K562 (cell line): Measurements from ENCODE around the gene ZNF169. TPM values are rescaled to one million over a fixed set of nuclear protein-coding genes. Genes with fewer than 3 reads are reported as not detected.
"Not testable (repeated sequence)": the region's sequence is repeated elsewhere in the genome, so short reads cannot be mapped to it uniquely, and the experiment has no call there.

ENCODE experiments used
- ATAC-seq: fragments of 200-7000 bp; cut with Tn5 transposase; 3 replicates; pipeline ENCODE4 v1.9.1; 2020; ENCODE audit warnings: moderate library complexity
- BruUV-seq: library from RNA; stranded (reverse); fragments of 400-500 nt; replicated peaks from 2 replicates; lab custom pipeline; 2021; lab: Mats Ljungman, UMichigan
- CTCF ChIA-PET: fragments of 300-600 bp; formaldehyde crosslinking; extraction: SDS; loops from one replicate; lab custom pipeline; 2021; ENCODE audit warnings: low intra/inter-chr PET ratio; lab: Yijun Ruan, JAX
- POLR2A ChIA-PET: fragments of 300-600, 350-650 bp; sonication (Branson Sonifier 250); formaldehyde crosslinking; extraction: SDS; loops from one replicate; lab custom pipeline; 2021; ENCODE audit warnings: antibody characterized with exemption, inconsistent platforms; lab: Yijun Ruan, JAX
- DNase-seq, 4 experiments: peaks; one replicate each; pipeline versions ENCODE4 v3.0.0 to v3.0.0-alpha.2; 2011 to 2018; ENCODE audit warnings: low spot score in 3 of 4, mixed read lengths in 3 of 4; ENCODE audit errors: extremely low read depth in 1 of 4
- FAIRE-seq: peaks from 2 replicates; lab custom pipeline; 2011; peaks lifted over from hg19 to GRCh38; lab: Jason Lieb, UNC
- H2AFZ ChIP-seq: 2 replicates; pipeline ENCODE4 v1.6.0; 2011; ENCODE audit warnings: low read depth, low read length, control low read depth, inconsistent platforms
- H3K27ac ChIP-seq: fragments of 200-600 bp; 3 replicates; pipeline ENCODE4 v1.8.0; 2011; ENCODE audit warnings: low read depth, mild to moderate bottlenecking, control low read depth, inconsistent platforms, low read length, moderate library complexity, mixed read lengths; ENCODE audit errors: extremely low read depth
- H3K27me3 ChIP-seq, 2 experiments: fragments of 300-600 bp in 1 of 2; 2 replicates in 1 of 2; 3 replicates in 1 of 2; pipeline versions ENCODE4 v1.6.0 to v1.8.0; 2011; ENCODE audit warnings: inconsistent platforms in 2 of 2, low read length in 2 of 2, mild to moderate bottlenecking in 1 of 2, mixed read lengths in 1 of 2, moderate library complexity in 1 of 2; ENCODE audit not compliant: control insufficient read depth in 2 of 2, insufficient read depth in 2 of 2
- H3K36me3 ChIP-seq: fragments of 300-600 bp; 3 replicates; pipeline ENCODE4 v1.8.0; 2011; ENCODE audit warnings: mild to moderate bottlenecking, low read length, inconsistent platforms; ENCODE audit not compliant: control insufficient read depth, insufficient read depth
- H3K4me1 ChIP-seq, 2 experiments: fragments of 200-600 bp in 1 of 2; replicated peaks in 1 of 2; 2 replicates in 1 of 2; 3 replicates in 1 of 2; pipeline versions ENCODE4 v1.5.1 to v1.8.0; 2011; ENCODE audit warnings: inconsistent platforms in 2 of 2, low read length in 2 of 2, mild to moderate bottlenecking in 1 of 2, mixed read lengths in 1 of 2, moderate library complexity in 1 of 2; ENCODE audit not compliant: control insufficient read depth in 2 of 2, insufficient read depth in 2 of 2
- H3K4me2 ChIP-seq: 2 replicates; pipeline ENCODE4 v1.6.1; 2011; ENCODE audit warnings: low read length, control low read depth, inconsistent platforms, mixed read lengths; ENCODE audit not compliant: insufficient read depth
- H3K4me3 ChIP-seq: fragments of 200-600 bp; sonication (generic), shearing (Covaris generic); 2 replicates; pipeline ENCODE4 v1.5.1; 2016; ENCODE audit warnings: control low read depth, inconsistent platforms
- H3K79me2 ChIP-seq: fragments of 200-600 bp; 3 replicates; pipeline ENCODE4 v1.8.0; 2011; ENCODE audit warnings: low read length, inconsistent platforms; ENCODE audit not compliant: control insufficient read depth, insufficient read depth
- H3K9ac ChIP-seq, 2 experiments: 2 replicates each; pipeline versions ENCODE4 v1.6.0 to v1.6.1; 2011; ENCODE audit warnings: low read depth in 2 of 2, low read length in 2 of 2, control low read depth in 1 of 2, inconsistent platforms in 1 of 2, mild to moderate bottlenecking in 1 of 2, mixed read lengths in 1 of 2; ENCODE audit not compliant: insufficient read depth in 1 of 2
- H3K9me1 ChIP-seq: one replicate; pipeline ENCODE4 v1.6.0; 2011; ENCODE audit warnings: inconsistent platforms, mild to moderate bottlenecking, low read length, moderate library complexity; ENCODE audit not compliant: control insufficient read depth, insufficient read depth
- H3K9me3 ChIP-seq: replicated peaks from 2 replicates; pipeline ENCODE4 v1.5.1; 2011; ENCODE audit warnings: low read depth, low read length, inconsistent platforms; ENCODE audit not compliant: control insufficient read depth, insufficient read depth
- H4K20me1 ChIP-seq: replicated peaks from 2 replicates; pipeline ENCODE4 v1.6.1; 2011; ENCODE audit warnings: low read length, inconsistent platforms, mixed read lengths; ENCODE audit not compliant: control insufficient read depth, insufficient read depth
- ATF7 ChIP-seq: fragments of 450-650 bp; IDR thresholded peaks from 2 replicates; pipeline ENCODE4 v1.7.1; 2014; ENCODE audit warnings: mild to moderate bottlenecking, moderate library complexity
- BCOR ChIP-seq: fragments of 450-650 bp; IDR thresholded peaks from 2 replicates; pipeline ENCODE4 v1.6.1; 2016
- JUND ChIP-seq, 2 experiments: IDR thresholded peaks; 2 replicates in 1 of 2; 3 replicates in 1 of 2; pipeline ENCODE4 v1.6.1; 2011; ENCODE audit warnings: borderline replicate concordance in 2 of 2, low read depth in 2 of 2, low read length in 2 of 2, improper control_type of control experiment in 1 of 2, missing biosample characterization in 1 of 2, missing genetic modification characterization in 1 of 2, missing genetic modification reagents in 1 of 2
- MED1 ChIP-seq: sonication (generic); formaldehyde crosslinking; IDR thresholded peaks from 2 replicates; pipeline ENCODE4 v1.8.1; 2023; ENCODE audit warnings: missing genetic modification reagents, borderline replicate concordance
- RBM25 ChIP-seq: fragments of 200-400 bp; formaldehyde crosslinking; IDR thresholded peaks from 2 replicates; pipeline ENCODE4 v1.6.1; 2018; ENCODE audit warnings: low read length, low read depth, moderate library complexity; ENCODE audit not compliant: severe bottlenecking
- ZNF146 ChIP-seq: IDR thresholded peaks from one replicate; pipeline ENCODE4 v1.6.1; 2018; ENCODE audit warnings: missing compliant biosample characterization; ENCODE audit not compliant: unreplicated experiment
- WGBS: fragments of 100-300 bp; shearing (Covaris generic); methylation state at CpG from one replicate; pipeline ENCODE4 v1.1.6; 2016; ENCODE audit warnings: low coverage, mixed read lengths; ENCODE audit not compliant: insufficient coverage; ENCODE audit errors: missing lambda C conversion rate; 5-methylcytosine and 5-hydroxymethylcytosine counted together
- in situ Hi-C: fragments of 300-500 bp; cut with MboI; formaldehyde crosslinking; loops from 4 replicates; pipeline ENCODE4 v1.15.0; 2018; ENCODE audit warnings: inconsistent platforms, mixed read lengths
- intact Hi-C: fragments of 100-400 bp; cut with micrococcal nuclease; formaldehyde crosslinking; loops from 2 replicates; pipeline ENCODE4 v1.14.2; 2022
- polyA plus RNA-seq, 8 experiments: library from polyadenylated mRNA; depleted of rRNA in 4 of 8; stranded (reverse) in 5 of 8; unstranded in 3 of 8; fragments of >200 nt; fragmentation: Nextera tagmentation in 2 of 8; fragmentation: Illumina TruSeq in 1 of 8; extraction: Ambion mirVana in 2 of 8; extraction: Trizol in 1 of 8; gene quantifications; 2 replicates each; pipeline versions ENCODE4 v1.2.1 to v1.2.3, GENCODE V29; 2011 to 2014; ENCODE audit warnings: inconsistent platforms in 1 of 8, missing spikeins in 1 of 8
- total RNA-seq, 7 experiments: library from RNA; depleted of rRNA in 6 of 7; stranded (reverse); fragments of >200 nt in 6 of 7; fragmentation: Illumina TruSeq in 2 of 7; extraction: Trizol in 2 of 7; gene quantifications; 2 replicates each; pipeline versions ENCODE4 v1.2.1 to v1.2.3, GENCODE V29; 2011 to 2021; ENCODE audit warnings: low replicate concordance in 1 of 7
- TF ChIP-seq, protein P1 (sequence below), 2 experiments: fragments of 450-650 bp in 1 of 2; sonication (generic) in 1 of 2; formaldehyde crosslinking in 1 of 2; IDR thresholded peaks in 1 of 2; conservative IDR thresholded peaks in 1 of 2; 2 replicates each; pipeline versions ENCODE4 v1.6.1 to v1.8.1; 2016 to 2023; ENCODE audit warnings: mild to moderate bottlenecking in 2 of 2, moderate library complexity in 2 of 2, inconsistent platforms in 1 of 2, missing genetic modification reagents in 1 of 2

The ZNF169 gene
- total and polyA plus RNA-seq, 9 of the 15 experiments (the other 6 are each of a cell fraction or from before 2014, with no cell fraction given) = 2.0 to 16.2 (median 5.6) TPM

DNA sequence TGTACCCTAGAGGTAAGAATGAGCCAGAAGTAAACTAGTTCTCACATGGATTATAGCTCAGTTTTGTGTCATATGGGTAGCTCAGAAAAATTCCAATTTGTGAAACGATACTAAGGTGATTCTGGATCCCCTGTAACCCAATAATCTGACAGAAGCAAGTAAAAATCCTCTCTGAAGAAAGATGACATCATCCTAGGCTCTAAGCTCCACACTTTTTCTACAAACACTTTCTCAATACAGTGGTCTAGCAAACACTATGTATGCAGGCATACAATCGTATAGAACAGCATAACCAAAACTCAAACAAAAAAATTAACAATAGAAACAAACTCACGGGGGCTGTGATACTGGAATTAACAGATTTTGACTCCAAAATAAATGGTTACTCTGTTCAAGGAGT lies 26.7 kb upstream of the ZNF169 start (continued):
- 0 out of 2 replicates have a peak, but pooled peaks have one; percentile 22 for TF ChIP-seq JUND (IDR thresholded peaks at IDR 0.05; ENCODE audit: borderline replicate concordance, low read depth, low read length)
- peak; percentile 22; the same call in 1 of the 3 replicates for TF ChIP-seq JUND (tag; IDR thresholded peaks at IDR 0.05; ENCODE audit: borderline replicate concordance, low read depth, low read length)
- TF ChIP-seq, protein P1, sequence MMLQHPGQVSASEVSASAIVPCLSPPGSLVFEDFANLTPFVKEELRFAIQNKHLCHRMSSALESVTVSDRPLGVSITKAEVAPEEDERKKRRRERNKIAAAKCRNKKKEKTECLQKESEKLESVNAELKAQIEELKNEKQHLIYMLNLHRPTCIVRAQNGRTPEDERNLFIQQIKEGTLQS (IDR thresholded peaks at IDR 0.05) = peak; percentile 82
- TF ChIP-seq, protein P1 (CRISPR knock-in tag; conservative IDR thresholded peaks at IDR 0.05) = no peak
- TF ChIP-seq MED1 (CRISPR knock-in tag) = no peak
- TF ChIP-seq ATF7 = peak; percentile 72

DNA sequence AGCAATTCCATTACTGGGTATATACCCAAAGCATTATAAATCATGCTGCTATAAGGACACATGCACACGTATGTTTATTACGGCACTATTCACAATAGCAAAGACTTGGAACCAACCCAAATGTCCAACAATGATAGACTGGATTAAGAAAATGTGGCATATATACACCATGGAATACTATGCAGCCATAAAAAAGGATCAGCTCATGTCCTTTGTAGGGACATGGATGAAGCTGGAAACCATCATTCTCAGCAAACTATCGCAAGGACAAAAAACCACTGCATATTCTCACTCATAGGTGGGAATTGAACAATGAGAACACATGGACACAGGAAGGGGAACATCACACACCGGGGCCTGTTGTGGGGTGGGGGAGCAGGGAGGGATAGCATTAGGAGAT lies 18.0 kb upstream of the ZNF169 start:
- H3K4me1 ChIP-seq, FAIRE-seq, DNase-seq, H3K9ac ChIP-seq, intact Hi-C loops, H3K4me3 ChIP-seq, CTCF ChIA-PET, H3K9me1 ChIP-seq, POLR2A ChIA-PET, H3K27ac ChIP-seq, H3K9me3 ChIP-seq, H3K4me2 ChIP-seq, H4K20me1 ChIP-seq, H3K36me3 ChIP-seq, ATAC-seq, BruUV-seq, H3K79me2 ChIP-seq, in situ Hi-C loops, H3K27me3 ChIP-seq, H2AFZ ChIP-seq: not testable (repeated sequence)
- 77% methylated on average over 4 of the region's 4 CpGs for WGBS
- TF ChIP-seq BCOR (peak; percentile 71), ZNF146 (CRISPR knock-in tag) (peak; percentile 86), RBM25 (peak; percentile 23)
